ENCODE results near the gene XBP1. TPM values are rescaled to one million over a fixed set of nuclear protein-coding genes. Genes with fewer than 3 reads are reported as not detected.

The XBP1 gene
- total and polyA plus RNA-seq, 2 of the 13 experiments (the other 11 are each of a cell fraction or from before 2014, with no cell fraction given) = 416 to 427 TPM

DNA sequence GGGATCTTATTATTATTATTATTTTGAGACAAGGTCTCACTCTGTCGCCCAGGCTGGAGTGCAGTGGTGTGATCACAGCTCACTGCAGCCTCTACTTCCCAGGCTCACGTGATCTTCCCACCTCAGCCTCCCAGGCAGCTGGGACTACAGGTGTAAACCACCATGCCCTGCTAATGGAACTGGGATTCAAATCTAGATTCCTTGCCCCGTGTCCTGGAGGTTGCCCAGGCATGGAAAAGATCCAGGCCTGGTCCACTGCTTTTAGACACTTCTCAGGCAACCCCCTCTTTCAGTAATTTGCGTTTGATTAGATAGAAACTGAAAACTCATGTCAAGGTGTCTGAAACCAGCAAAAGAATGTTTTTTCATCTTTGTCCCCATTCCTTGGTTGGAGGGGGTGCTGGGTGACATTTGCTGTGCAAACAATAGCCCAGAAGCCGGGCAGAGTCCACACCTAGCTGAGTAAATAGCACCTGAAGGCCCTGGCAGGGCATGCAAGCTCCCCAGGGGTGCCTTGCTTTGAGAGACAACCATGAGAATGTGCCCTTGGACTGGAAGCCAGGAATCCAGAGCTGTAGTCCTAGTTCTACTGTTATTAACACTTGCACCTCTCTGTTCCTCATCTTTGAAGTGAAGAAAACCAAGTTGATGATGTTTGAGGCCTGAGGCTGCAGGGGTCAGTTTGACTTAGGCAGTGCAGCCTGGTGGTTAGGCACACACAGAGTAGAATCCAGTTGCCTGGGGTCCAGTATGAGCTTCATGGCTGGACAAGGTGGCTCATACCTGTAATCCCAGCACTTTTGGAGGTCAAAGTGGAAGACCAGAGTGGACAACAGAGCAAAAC, 19.1 kb upstream of the XBP1 start (continued):
- TF ChIP-seq, protein P1, sequence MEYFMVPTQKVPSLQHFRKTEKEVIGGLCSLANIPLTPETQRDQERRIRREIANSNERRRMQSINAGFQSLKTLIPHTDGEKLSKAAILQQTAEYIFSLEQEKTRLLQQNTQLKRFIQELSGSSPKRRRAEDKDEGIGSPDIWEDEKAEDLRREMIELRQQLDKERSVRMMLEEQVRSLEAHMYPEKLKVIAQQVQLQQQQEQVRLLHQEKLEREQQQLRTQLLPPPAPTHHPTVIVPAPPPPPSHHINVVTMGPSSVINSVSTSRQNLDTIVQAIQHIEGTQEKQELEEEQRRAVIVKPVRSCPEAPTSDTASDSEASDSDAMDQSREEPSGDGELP (IDR thresholded peaks at IDR 0.05; ENCODE audit: borderline replicate concordance, low read depth) = peak; percentile 73; the same call in 1 of the 2 replicates
- TF ChIP-seq, protein P2, sequence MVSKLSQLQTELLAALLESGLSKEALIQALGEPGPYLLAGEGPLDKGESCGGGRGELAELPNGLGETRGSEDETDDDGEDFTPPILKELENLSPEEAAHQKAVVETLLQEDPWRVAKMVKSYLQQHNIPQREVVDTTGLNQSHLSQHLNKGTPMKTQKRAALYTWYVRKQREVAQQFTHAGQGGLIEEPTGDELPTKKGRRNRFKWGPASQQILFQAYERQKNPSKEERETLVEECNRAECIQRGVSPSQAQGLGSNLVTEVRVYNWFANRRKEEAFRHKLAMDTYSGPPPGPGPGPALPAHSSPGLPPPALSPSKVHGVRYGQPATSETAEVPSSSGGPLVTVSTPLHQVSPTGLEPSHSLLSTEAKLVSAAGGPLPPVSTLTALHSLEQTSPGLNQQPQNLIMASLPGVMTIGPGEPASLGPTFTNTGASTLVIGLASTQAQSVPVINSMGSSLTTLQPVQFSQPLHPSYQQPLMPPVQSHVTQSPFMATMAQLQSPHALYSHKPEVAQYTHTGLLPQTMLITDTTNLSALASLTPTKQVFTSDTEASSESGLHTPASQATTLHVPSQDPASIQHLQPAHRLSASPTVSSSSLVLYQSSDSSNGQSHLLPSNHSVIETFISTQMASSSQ (IDR thresholded peaks at IDR 0.05; ENCODE audit: low read depth) = 0 out of 2 replicates have a peak, but pooled peaks have one; percentile 26
- TF ChIP-seq, protein P2 (CRISPR knock-in tag; IDR thresholded peaks at IDR 0.05; ENCODE audit: borderline replicate concordance) = peak; percentile 47; the same call in 1 of the 2 replicates
- TF ChIP-seq, protein P3, sequence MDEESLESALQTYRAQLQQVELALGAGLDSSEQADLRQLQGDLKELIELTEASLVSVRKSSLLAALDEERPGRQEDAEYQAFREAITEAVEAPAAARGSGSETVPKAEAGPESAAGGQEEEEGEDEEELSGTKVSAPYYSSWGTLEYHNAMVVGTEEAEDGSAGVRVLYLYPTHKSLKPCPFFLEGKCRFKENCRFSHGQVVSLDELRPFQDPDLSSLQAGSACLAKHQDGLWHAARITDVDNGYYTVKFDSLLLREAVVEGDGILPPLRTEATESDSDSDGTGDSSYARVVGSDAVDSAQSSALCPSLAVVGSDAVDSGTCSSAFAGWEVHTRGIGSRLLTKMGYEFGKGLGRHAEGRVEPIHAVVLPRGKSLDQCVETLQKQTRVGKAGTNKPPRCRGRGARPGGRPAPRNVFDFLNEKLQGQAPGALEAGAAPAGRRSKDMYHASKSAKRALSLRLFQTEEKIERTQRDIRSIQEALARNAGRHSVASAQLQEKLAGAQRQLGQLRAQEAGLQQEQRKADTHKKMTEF (CRISPR knock-in tag; IDR thresholded peaks at IDR 0.05) = peak; percentile 64; the same call in 1 of the 2 replicates
- TF ChIP-seq, protein P4, sequence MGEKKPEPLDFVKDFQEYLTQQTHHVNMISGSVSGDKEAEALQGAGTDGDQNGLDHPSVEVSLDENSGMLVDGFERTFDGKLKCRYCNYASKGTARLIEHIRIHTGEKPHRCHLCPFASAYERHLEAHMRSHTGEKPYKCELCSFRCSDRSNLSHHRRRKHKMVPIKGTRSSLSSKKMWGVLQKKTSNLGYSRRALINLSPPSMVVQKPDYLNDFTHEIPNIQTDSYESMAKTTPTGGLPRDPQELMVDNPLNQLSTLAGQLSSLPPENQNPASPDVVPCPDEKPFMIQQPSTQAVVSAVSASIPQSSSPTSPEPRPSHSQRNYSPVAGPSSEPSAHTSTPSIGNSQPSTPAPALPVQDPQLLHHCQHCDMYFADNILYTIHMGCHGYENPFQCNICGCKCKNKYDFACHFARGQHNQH (CRISPR knock-in tag; IDR thresholded peaks at IDR 0.05) = peak; percentile 86
- TF ChIP-seq ZNF788 (CRISPR knock-in tag; IDR thresholded peaks at IDR 0.05; ENCODE audit: borderline replicate concordance) = peak; percentile 2; the same call in 1 of the 2 replicates
- peak; percentile 77 for TF ChIP-seq BHLHE40 (IDR thresholded peaks at IDR 0.05; ENCODE audit: low read length)
- TF ChIP-seq ZSCAN9 (CRISPR knock-in tag; IDR thresholded peaks at IDR 0.05; ENCODE audit: borderline replicate concordance) = 0 out of 2 replicates have a peak, but pooled peaks have one; percentile 24
- TF ChIP-seq ZNF558 (CRISPR knock-in tag; IDR thresholded peaks at IDR 0.05; ENCODE audit: borderline replicate concordance) = peak; percentile 41; the same call in 1 of the 2 replicates
- TF ChIP-seq, protein P5, sequence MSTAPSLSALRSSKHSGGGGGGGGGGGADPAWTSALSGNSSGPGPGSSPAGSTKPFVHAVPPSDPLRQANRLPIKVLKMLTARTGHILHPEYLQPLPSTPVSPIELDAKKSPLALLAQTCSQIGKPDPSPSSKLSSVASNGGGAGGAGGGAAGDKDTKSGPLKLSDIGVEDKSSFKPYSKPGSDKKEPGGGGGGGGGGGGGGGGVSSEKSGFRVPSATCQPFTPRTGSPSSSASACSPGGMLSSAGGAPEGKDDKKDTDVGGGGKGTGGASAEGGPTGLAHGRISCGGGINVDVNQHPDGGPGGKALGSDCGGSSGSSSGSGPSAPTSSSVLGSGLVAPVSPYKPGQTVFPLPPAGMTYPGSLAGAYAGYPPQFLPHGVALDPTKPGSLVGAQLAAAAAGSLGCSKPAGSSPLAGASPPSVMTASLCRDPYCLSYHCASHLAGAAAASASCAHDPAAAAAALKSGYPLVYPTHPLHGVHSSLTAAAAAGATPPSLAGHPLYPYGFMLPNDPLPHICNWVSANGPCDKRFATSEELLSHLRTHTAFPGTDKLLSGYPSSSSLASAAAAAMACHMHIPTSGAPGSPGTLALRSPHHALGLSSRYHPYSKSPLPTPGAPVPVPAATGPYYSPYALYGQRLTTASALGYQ (CRISPR knock-in tag; IDR thresholded peaks at IDR 0.05) = peak; percentile 74; the same call in 1 of the 2 replicates
- TF ChIP-seq, protein P6, sequence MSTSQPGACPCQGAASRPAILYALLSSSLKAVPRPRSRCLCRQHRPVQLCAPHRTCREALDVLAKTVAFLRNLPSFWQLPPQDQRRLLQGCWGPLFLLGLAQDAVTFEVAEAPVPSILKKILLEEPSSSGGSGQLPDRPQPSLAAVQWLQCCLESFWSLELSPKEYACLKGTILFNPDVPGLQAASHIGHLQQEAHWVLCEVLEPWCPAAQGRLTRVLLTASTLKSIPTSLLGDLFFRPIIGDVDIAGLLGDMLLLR (CRISPR knock-in tag; IDR thresholded peaks at IDR 0.05) = no peak
- no peak for TF ChIP-seq SMAD1 (CRISPR knock-in tag; IDR thresholded peaks at IDR 0.05; ENCODE audit: borderline replicate concordance, low read depth)
- TF ChIP-seq, protein P7, sequence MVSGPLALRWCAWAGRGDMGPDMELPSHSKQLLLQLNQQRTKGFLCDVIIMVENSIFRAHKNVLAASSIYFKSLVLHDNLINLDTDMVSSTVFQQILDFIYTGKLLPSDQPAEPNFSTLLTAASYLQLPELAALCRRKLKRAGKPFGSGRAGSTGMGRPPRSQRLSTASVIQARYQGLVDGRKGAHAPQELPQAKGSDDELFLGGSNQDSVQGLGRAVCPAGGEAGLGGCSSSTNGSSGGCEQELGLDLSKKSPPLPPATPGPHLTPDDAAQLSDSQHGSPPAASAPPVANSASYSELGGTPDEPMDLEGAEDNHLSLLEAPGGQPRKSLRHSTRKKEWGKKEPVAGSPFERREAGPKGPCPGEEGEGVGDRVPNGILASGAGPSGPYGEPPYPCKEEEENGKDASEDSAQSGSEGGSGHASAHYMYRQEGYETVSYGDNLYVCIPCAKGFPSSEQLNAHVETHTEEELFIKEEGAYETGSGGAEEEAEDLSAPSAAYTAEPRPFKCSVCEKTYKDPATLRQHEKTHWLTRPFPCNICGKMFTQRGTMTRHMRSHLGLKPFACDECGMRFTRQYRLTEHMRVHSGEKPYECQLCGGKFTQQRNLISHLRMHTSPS (CRISPR knock-in tag; IDR thresholded peaks at IDR 0.05; ENCODE audit: low read depth) = peak; percentile 89
- peak; percentile 53; the same call in 1 of the 2 replicates for TF ChIP-seq MEF2D (CRISPR knock-in tag; IDR thresholded peaks at IDR 0.05)

Data from HepG2 (cell line).